Left ventricle myocardium inferior (tissue), 1 donor: ENCODE results near the gene FBXL14. TPM values are rescaled to one million over a fixed set of nuclear protein-coding genes. Genes with fewer than 3 reads are reported as not detected.

ENCODE experiments used
- DNase-seq: peaks from one replicate; pipeline ENCODE4 v3.0.0-alpha.2; 2020
- H3K27ac ChIP-seq: fragments of 200-600 bp; replicated peaks from 2 replicates; pipeline ENCODE4 v1.8.0; 2021
- H3K27me3 ChIP-seq: fragments of 200-600 bp; 2 replicates; pipeline ENCODE4 v1.8.0; 2021; ENCODE audit warnings: low read depth
- H3K36me3 ChIP-seq: fragments of 200-600 bp; 2 replicates; pipeline ENCODE4 v1.8.0; 2021
- H3K4me1 ChIP-seq: fragments of 200-600 bp; 2 replicates; pipeline ENCODE4 v1.8.0; 2021
- H3K4me3 ChIP-seq: fragments of 200-600 bp; 2 replicates; pipeline ENCODE4 v1.8.0; 2021; ENCODE audit warnings: mild to moderate bottlenecking, moderate library complexity
- H3K9me3 ChIP-seq: fragments of 200-600 bp; replicated peaks from 2 replicates; pipeline ENCODE4 v1.8.0; 2021
- intact Hi-C: fragments of 100-400 bp; cut with micrococcal nuclease; formaldehyde crosslinking; loops from one replicate; pipeline ENCODE4 v1.11.0; 2022
- total RNA-seq: library from RNA; stranded (reverse); fragmentation: NEBNext Ultra II Directional; extraction: Animal tissue kit (Norgen Biotek cat#: 25700); gene quantifications from one replicate; pipeline ENCODE4 v1.2.1, GENCODE V29; 2021
- TF ChIP-seq, protein P1 (sequence below): fragments of 200-600 bp; IDR thresholded peaks from 2 replicates; pipeline ENCODE4 v1.8.0; 2021; ENCODE audit warnings: antibody characterized with exemption, mild to moderate bottlenecking, borderline replicate concordance
- donor health status: DM: no; HTN: yes; CAD: no; lungs with severe emphysema.

The FBXL14 gene
- total RNA-seq, 1 donor from 2014 or later = 6.8 TPM

GRCh38 chr12:1532375-1533165 is 61.8 kb downstream of the FBXL14 start:
- Histone ChIP-seq H3K9me3 (no peaks in the 10 kb centered on the region), H3K27ac (no peak overlapping the region), H3K4me1 (peaks cover 17% of the 10 kb centered on the region), H3K36me3 (no peaks in the 10 kb centered on the region), H3K27me3 (peaks cover 72% of the 10 kb centered on the region), H3K4me3 (no peak overlapping the region)
- TF ChIP-seq, protein P1, sequence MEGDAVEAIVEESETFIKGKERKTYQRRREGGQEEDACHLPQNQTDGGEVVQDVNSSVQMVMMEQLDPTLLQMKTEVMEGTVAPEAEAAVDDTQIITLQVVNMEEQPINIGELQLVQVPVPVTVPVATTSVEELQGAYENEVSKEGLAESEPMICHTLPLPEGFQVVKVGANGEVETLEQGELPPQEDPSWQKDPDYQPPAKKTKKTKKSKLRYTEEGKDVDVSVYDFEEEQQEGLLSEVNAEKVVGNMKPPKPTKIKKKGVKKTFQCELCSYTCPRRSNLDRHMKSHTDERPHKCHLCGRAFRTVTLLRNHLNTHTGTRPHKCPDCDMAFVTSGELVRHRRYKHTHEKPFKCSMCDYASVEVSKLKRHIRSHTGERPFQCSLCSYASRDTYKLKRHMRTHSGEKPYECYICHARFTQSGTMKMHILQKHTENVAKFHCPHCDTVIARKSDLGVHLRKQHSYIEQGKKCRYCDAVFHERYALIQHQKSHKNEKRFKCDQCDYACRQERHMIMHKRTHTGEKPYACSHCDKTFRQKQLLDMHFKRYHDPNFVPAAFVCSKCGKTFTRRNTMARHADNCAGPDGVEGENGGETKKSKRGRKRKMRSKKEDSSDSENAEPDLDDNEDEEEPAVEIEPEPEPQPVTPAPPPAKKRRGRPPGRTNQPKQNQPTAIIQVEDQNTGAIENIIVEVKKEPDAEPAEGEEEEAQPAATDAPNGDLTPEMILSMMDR = no peak
- intact Hi-C loops = no loop called here
- DNase-seq = no peak

DNA sequence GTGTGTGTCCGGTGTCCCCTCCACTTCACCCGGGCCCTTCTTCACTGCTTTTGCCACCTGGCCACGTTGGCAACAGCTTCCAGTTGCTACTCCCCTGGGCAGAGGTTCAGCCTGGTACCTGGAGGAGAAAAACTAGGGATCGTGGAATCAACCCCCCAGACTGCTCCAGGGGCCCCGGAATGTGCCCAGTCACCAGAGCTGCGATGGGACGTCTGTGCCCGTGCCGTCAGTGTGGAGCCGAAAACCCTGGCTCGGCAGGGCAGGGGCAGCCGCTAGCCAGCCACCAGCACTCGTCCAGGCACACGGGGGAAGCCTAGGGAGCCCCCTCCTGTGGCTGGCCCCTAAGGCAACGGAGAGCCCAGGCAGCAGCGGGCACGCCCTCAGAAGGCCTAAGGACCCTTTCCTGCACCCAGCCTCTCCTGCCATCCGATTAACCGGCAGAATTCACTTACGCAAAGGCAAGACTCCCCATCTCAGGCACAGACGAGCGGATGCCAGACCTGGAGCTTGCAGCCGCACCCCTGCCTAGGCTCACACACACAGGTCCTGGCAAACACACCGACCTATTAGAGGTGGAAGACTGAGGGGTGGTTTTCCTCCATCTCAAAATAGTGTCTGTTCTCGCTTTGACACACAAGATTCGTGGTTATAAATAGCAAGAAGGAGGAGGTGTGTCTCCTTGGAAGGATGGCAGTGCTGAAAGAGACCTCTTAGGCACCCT is 62.6 kb downstream of the FBXL14 start:
- Histone ChIP-seq H3K27me3 (peaks cover 73% of the 10 kb centered on the region), H3K9me3 (no peaks in the 10 kb centered on the region), H3K36me3 (no peaks in the 10 kb centered on the region), H3K27ac (no peak overlapping the region), H3K4me3 (peak overlapping the region; percentile 70), H3K4me1 (peaks cover 17% of the 10 kb centered on the region)
- intact Hi-C loops = no loop called here
- no peak for DNase-seq
- TF ChIP-seq, protein P1 = no peak

GRCh38 chr12:1531153-1531653 is 63.2 kb downstream of the FBXL14 start:
- no peaks in the 10 kb centered on the region for H3K9me3 ChIP-seq
- H3K36me3 ChIP-seq = no peaks in the 10 kb centered on the region
- TF ChIP-seq, protein P1 = no peak
- H3K4me3 ChIP-seq = peak overlapping the region; percentile 70
- H3K4me1 ChIP-seq = peaks cover 17% of the 10 kb centered on the region
- peaks cover 70% of the 10 kb centered on the region for H3K27me3 ChIP-seq
- no peak for DNase-seq
- no peak overlapping the region for H3K27ac ChIP-seq
- intact Hi-C loops = no loop called here

- H3K27me3 ChIP-seq = peaks cover 67% of the 10 kb centered on the region
- no peaks in the 10 kb centered on the region for H3K36me3 ChIP-seq
- TF ChIP-seq, protein P1 = no peak
- H3K4me1 ChIP-seq = peaks cover 17% of the 10 kb centered on the region
- intact Hi-C loops = no loop called here
- no peak for DNase-seq
- H3K9me3 ChIP-seq = no peaks in the 10 kb centered on the region
- peak overlapping the region; percentile 71 for H3K4me3 ChIP-seq
- no peak overlapping the region for H3K27ac ChIP-seq
Observed at GRCh38 chr12:1530592-1531152, 63.7 kb downstream of the FBXL14 start.

- Histone ChIP-seq H3K27me3 (peaks cover 70% of the 10 kb centered on the region), H3K36me3 (no peaks in the 10 kb centered on the region), H3K9me3 (no peaks in the 10 kb centered on the region), H3K27ac (no peak overlapping the region), H3K4me3 (peak overlapping the region; percentile 71), H3K4me1 (peaks cover 17% of the 10 kb centered on the region)
- TF ChIP-seq, protein P1 = no peak
- DNase-seq = peak; percentile 40
- intact Hi-C loops = no loop called here
Observed at GRCh38 chr12:1529862-1530591, 64.4 kb downstream of the FBXL14 start.
